HPDE6-E6E7 (cell line): ENCODE measurements around the gene FAM234A.
"Not testable (repeated sequence)": the region's sequence is repeated elsewhere in the genome, so short reads cannot be mapped to it uniquely, and the experiment has no call there.

Experiments
- DNase-seq: peaks from one replicate; pipeline ENCODE4 v3.0.0; 2011; ENCODE audit warnings: missing footprints; ENCODE audit errors: extremely low spot score

FAM234A gene

GRCh38 chr16:234468-235305 lies at the start of gene FAM234A:
TSS of gene FAM234A (plus strand) at chr16:234821. CDS start at chr16:254414, 19,593 bp downstream.
- DNase-seq, result peak; percentile 91

GRCh38 chr16:185213-185612 lies 49.4 kb upstream of the FAM234A start:
- DNase-seq, result no peak

GRCh38 chr16:185691-186090 lies 48.9 kb upstream of the FAM234A start:
- no peak for DNase-seq

GRCh38 chr16:187330-187729 lies 47.3 kb upstream of the FAM234A start:
- no peak for DNase-seq

DNA sequence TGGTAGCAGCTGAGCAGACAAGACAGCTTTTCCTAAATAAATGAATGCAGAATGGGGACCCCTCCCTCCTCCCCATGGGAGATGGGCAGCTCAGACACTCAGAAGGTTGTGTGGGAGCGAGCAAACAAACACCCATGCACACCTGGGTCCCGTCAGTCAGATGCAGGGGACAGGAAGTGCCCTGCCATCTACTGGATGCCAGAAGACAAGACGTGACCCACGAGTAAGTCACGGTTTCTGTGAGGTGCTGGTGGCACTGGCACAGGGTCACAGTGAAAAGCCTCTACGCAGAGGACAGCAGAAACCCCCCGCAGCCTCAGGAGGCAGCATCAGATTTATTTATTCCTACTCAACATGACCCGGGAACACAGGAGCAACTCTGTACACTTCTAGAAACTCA lies 45.9 kb upstream of the FAM234A start:
- DNase-seq, result no peak

DNA sequence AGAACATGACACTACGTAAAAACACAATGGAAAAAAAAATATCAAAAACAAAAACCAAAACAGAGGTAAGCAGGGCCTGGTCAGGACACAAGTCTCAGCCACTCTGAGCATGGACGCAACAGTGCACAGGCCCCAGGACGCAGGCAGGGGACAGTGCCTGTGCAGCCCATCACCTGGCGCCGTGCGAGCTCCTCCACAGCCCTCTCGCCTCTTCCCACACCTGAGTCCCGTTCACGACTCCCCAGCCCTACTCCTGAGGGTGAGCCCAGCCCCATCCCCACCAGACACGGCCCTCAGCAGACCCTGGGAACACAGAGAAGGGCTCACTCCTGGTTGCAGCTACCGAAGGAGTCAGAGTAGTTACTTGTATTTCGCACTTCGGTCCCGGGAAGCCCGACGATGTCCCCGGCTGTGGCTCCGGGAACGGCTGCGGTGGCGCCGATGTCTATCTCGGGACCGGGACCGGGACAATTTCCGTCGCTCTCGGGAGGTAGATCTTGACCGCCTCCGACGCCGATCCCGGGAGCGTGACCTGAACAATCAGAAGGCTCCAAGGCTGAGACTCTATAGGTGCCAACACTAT lies 44.9 kb upstream of the FAM234A start:
- DNase-seq, result no peak

GRCh38 chr16:191831-192230 lies 42.8 kb upstream of the FAM234A start:
- DNase-seq, result no peak

DNA sequence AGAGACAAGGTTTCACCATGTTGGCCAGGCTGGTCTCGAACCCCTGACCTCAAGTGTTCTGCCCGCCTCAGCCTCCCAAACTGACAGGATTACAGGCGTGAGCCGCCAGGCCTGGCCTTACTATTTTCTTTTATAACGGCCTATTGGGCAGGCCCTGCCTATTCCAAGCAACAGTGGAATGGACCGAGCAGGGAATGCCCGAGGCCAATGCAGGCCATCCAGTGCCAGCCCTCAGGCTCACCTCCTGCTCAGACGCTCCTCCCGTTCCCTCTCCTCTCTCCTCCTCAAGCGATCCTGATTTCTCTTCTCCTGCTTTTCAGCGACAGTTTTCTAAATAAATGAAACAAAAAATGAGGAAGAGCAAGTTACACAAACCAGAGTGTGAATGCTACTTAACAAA lies 41.9 kb upstream of the FAM234A start:
- no peak for DNase-seq

DNA sequence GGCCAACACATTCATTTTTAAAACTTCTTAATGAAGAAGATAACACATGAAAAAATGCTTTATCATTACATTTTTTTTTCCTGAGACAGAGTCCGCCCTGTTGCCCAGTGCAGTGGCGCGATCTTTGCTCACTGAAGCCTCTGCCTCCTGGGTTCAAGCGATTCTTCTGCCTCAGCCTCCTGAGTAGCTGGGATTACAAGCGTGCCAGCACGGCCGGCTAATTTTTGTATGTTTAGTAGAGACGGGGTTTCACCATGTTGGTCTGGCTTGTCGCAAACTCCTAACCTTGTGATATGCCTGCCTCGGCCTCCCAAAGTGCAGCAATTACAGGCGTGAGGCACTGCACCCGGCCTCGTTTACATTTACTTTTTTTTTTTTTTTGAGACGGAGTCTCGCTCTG lies 41.2 kb upstream of the FAM234A start:
- DNase-seq, result no peak

DNA sequence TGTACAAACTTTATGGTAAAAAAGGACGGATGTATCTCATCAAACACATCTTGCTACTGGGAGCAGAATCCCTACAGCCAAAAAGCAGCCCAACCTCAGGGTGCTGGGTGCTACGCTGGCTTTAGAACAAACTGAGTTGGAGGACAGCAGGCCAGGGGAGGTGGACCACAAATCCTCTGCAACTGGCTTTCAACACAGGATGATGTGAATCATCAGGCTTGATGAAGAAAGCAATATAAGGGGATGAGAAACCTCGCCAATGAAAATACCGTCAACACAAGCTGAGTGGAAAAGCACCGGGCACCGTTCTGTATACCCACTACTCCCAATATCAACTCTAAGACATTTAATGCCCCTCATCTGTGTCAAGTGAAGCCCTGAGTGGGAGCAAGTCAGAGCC lies 40.1 kb upstream of the FAM234A start:
- no peak for DNase-seq

DNA sequence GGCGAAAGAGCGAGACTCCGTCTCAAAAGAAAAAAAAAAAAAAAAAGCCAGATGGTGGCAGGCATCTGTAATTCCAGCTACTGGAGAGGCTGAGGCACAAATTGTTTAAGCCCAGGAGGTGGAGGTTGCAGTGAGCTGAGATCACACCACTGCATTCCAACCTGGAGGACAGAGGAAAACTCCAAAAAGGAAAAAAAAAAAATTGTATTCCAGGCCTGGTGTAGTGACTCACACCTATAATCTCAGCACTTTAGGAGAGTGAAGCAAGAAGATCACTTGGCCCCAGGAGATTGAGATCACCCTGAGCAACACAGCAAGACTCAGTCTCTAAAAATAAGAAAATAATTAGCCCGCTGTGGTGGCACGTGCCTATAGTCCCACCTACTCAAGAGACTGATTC lies 34.2 kb upstream of the FAM234A start:
- no peak for DNase-seq

DNA sequence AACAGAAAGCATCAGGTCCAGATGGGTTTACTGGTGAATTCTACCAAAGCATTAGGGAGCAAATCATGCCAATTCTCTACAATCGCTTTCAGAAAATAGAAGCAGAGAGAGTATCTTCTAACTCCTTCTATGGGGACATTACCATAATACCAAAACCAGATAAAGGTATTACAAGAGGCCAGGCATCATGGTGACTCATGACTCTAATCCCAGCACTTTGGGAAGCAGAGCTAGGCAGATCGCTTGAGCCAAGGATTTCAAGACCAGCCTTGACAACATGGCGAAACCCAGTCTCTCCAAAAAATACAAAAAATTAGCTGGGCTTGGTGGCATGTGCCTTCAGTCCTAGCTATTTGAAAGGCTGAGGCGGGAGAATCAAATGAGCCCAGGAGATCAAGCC lies 31.4 kb upstream of the FAM234A start:
- no peak for DNase-seq

- DNase-seq, result not testable (repeated sequence)
These were observed 30.6 kb upstream of the FAM234A start for GRCh38 chr16:204046-204445.

DNA sequence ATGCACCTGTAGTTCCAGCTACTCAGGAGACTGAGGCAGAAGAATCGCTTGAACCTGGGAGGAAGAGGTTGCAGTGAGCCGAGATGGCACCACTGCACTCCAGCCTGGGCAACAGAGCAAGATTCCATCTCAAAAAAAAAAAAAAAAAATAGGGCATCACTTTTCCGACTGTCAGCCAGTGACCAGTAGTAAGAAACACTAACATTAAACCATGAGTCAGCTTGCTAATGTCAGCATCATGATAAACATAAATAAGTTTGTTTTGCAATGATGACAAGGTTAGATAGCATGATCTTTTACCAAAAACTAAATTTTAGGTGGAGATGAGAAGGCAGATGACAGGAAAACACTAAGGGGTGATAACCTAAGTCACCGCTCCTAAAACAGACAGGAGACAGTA lies 25.3 kb upstream of the FAM234A start:
- DNase-seq, result not testable (repeated sequence)

GRCh38 chr16:211631-212180 lies 22.9 kb upstream of the FAM234A start:
- not testable (repeated sequence) for DNase-seq

DNA sequence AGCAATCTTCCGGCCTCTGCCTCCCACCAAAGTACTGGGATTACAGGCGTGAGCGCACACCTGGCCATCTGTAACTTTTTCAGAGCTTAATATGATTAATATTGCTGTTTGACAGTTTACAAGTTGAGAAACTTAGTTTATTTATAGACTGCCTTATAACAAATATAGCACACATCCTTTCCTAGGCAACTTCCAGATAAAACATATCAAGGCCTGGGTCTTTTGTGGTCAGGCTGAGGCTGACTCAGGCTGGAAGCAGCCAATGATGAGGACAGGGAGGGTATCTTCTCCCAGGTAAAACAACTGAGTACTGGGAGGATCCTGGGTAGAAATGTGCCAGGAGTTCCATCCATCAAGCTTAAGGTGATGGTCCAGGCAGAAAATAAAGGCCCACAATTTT lies 21.6 kb upstream of the FAM234A start:
- no peak for DNase-seq

DNA sequence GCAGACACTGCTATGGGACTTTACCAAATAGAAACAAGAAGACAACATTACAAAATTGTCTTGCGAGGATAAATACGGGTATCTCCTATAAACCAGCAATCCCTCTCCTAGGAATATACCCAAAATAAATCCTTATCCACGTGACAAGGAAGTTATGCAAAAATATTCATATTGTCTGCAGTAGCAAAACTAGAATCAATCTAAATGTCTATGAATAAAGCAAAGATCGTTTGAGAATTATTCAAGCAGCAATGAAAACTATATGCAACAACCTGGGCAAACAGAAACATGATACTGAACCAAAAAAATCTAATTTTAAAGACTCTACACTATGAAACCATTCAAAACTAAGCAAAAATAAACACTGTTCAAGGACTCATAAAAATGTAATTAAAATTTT lies 14.6 kb upstream of the FAM234A start:
- no peak for DNase-seq

DNA sequence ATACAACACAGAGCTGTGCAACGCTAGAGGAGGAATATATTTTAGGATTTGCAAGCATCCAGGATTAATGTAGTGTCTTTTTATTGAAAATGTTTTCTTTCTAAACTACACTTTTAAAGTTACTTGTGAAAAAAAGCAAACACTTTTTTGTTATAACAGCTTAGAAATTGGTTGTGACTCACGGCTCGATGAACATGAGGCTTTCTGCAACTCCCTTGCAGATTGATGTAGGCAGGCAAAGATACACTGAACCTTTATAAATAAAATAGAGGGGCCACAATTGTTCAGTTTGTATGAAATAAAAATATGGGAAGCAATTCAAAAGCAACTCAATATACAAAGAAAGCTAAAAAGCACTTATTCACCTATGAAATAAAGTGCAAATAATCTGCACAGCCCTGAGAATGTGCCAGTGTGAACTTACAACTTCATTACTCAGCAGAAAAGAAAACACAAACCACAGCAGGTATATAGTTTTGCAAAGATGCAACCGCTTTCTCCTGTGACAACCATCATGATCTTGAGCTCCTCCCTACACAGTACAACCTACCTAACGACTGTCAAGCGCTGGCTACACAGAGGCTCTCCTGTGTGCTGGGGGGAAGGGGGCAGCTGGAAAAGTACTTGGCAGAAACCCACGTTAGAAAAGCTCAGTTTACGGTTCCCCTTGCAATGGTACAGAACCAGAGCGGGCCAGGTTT lies 6.3 kb upstream of the FAM234A start:
- no peak for DNase-seq

GRCh38 chr16:228852-229730 lies 5.5 kb upstream of the FAM234A start, which contains the start of gene LUC7L:
TSS of gene LUC7L (minus strand) at chr16:229449. CDS start at chr16:229339, 110 bp downstream.
- peak; percentile 79 for DNase-seq

GRCh38 chr16:229731-230281 lies 4.8 kb upstream of the FAM234A start:
- no peak for DNase-seq

GRCh38 chr16:230351-230750 lies 4.3 kb upstream of the FAM234A start:
- not testable (repeated sequence) for DNase-seq
